Measurements from ENCODE around the gene ZNF180.

DNA sequence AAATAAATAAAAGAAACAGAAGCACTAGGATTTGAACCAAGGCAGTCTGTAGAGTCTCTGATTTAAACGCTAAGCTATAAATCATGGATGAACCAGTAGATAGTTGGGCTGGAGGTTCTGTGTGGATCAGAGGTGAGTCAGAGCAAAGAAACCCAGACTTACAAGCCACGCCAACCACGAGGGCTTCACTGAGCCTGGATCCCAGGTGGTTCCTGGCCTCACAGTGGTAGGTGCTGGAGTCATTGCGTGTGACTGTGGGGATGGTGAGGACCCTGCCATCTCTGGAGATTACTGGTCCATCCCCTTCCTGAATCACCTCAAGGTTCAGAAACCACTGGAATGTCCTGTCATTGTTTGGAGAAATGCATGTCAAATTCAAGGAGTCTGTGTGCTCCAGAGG, 48.4 kb upstream of the ZNF180 start:
- TF ChIP-seq, protein P1, sequence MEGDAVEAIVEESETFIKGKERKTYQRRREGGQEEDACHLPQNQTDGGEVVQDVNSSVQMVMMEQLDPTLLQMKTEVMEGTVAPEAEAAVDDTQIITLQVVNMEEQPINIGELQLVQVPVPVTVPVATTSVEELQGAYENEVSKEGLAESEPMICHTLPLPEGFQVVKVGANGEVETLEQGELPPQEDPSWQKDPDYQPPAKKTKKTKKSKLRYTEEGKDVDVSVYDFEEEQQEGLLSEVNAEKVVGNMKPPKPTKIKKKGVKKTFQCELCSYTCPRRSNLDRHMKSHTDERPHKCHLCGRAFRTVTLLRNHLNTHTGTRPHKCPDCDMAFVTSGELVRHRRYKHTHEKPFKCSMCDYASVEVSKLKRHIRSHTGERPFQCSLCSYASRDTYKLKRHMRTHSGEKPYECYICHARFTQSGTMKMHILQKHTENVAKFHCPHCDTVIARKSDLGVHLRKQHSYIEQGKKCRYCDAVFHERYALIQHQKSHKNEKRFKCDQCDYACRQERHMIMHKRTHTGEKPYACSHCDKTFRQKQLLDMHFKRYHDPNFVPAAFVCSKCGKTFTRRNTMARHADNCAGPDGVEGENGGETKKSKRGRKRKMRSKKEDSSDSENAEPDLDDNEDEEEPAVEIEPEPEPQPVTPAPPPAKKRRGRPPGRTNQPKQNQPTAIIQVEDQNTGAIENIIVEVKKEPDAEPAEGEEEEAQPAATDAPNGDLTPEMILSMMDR (IDR thresholded peaks at IDR 0.05; ENCODE audit: insufficient read depth, low read depth, low read length) = no peak
- no peak for TF ChIP-seq EZH2 (IDR thresholded peaks at IDR 0.05; ENCODE audit: insufficient read depth, low read length)

Measured in astrocyte (in vitro differentiated cells and primary cell).